HepG2 (cell line): ENCODE measurements around the gene SLCO2A1. TPM values are rescaled to one million over a fixed set of nuclear protein-coding genes. Genes with fewer than 3 reads are reported as not detected.

Experiments
- ATAC-seq: fragments of 200-7000 bp; cut with Tn5 transposase; 3 replicates; pipeline ENCODE4 v1.9.1; 2020; ENCODE audit warnings: mild to moderate bottlenecking, moderate library complexity
- BruUV-seq: library from RNA; stranded (reverse); fragments of 400-500 nt; replicated peaks from 2 replicates; lab custom pipeline; 2021; lab: Mats Ljungman, UMichigan
- CTCF ChIA-PET: fragments of 300-600 bp; formaldehyde crosslinking; extraction: SDS; loops from one replicate; lab custom pipeline; 2021; ENCODE audit warnings: low total read pairs, inconsistent platforms, low intra/inter-chr PET ratio; lab: Yijun Ruan, JAX
- POLR2A ChIA-PET: fragments of 350-600 bp; sonication (Branson Sonifier 250); formaldehyde crosslinking; loops from one replicate; lab custom pipeline; 2020; ENCODE audit warnings: antibody characterized with exemption, inconsistent platforms; lab: Yijun Ruan, JAX
- DNase-seq: peaks from one replicate; pipeline ENCODE4 v3.0.0-alpha.2; 2015; ENCODE audit warnings: low spot score
- FAIRE-seq: peaks from 3 replicates; lab custom pipeline; 2011; peaks lifted over from hg19 to GRCh38; lab: Jason Lieb, UNC
- H2AFZ ChIP-seq: one replicate; pipeline ENCODE4 v1.6.1; 2011; ENCODE audit warnings: low read length, inconsistent platforms
- H3K27ac ChIP-seq: fragments of 300-600 bp; 3 replicates; pipeline ENCODE4 v1.8.0; 2011; ENCODE audit warnings: mixed run types, mild to moderate bottlenecking, mixed read lengths, low read length, inconsistent platforms; ENCODE audit not compliant: insufficient read depth; ENCODE audit errors: extremely low read length
- H3K27me3 ChIP-seq, 2 experiments: fragments of 200-600 bp in 1 of 2; 2 replicates in 1 of 2; 3 replicates in 1 of 2; pipeline versions ENCODE4 v1.6.0 to v1.8.0; 2011; ENCODE audit warnings: low read length in 2 of 2, mild to moderate bottlenecking in 2 of 2, moderate library complexity in 2 of 2, inconsistent platforms in 1 of 2; ENCODE audit not compliant: insufficient read depth in 2 of 2, control insufficient read depth in 1 of 2
- H3K36me3 ChIP-seq, 2 experiments: fragments of 200-600 bp in 1 of 2; replicated peaks in 1 of 2; 2 replicates in 1 of 2; 3 replicates in 1 of 2; pipeline versions ENCODE4 v1.5.1 to v1.8.0; 2011; ENCODE audit warnings: low read length in 2 of 2, inconsistent platforms in 1 of 2; ENCODE audit not compliant: insufficient read depth in 2 of 2, control insufficient read depth in 1 of 2
- H3K4me1 ChIP-seq: 2 replicates; pipeline ENCODE4 v1.5.1; 2012; ENCODE audit warnings: low read length, inconsistent platforms; ENCODE audit not compliant: insufficient read depth
- H3K4me2 ChIP-seq: 2 replicates; pipeline ENCODE4 v1.6.0; 2011; ENCODE audit warnings: low read depth, low read length, inconsistent platforms
- H3K4me3 ChIP-seq, 3 experiments: fragments of 200-600 bp in 1 of 3; sonication (generic), shearing (Covaris generic) in 1 of 3; replicated peaks in 1 of 3; 2 replicates each; pipeline ENCODE4 v1.5.1; 2011 to 2016; ENCODE audit warnings: low read length in 3 of 3, inconsistent platforms in 2 of 3, low read depth in 2 of 3, mild to moderate bottlenecking in 2 of 3, control low read depth in 1 of 3, mixed read lengths in 1 of 3; ENCODE audit not compliant: insufficient read depth in 1 of 3
- H3K79me2 ChIP-seq: one replicate; pipeline ENCODE4 v1.6.1; 2011; ENCODE audit warnings: low read length, inconsistent platforms; ENCODE audit not compliant: insufficient read depth
- H3K9ac ChIP-seq: 2 replicates; pipeline ENCODE4 v1.6.0; 2011; ENCODE audit warnings: mild to moderate bottlenecking, low read depth, low read length, inconsistent platforms; ENCODE audit not compliant: insufficient read depth
- H3K9me3 ChIP-seq: 2 replicates; pipeline ENCODE4 v1.5.1; 2012; ENCODE audit warnings: mild to moderate bottlenecking, low read length
- H4K20me1 ChIP-seq: 2 replicates; pipeline ENCODE4 v1.6.0; 2011; ENCODE audit warnings: inconsistent platforms, mild to moderate bottlenecking, low read length, moderate library complexity; ENCODE audit not compliant: insufficient read depth
- ATRX ChIP-seq: sonication (generic); formaldehyde crosslinking; IDR thresholded peaks from 2 replicates; pipeline ENCODE4 v1.4.0; 2020; ENCODE audit warnings: missing genetic modification reagents, borderline replicate concordance
- CCAR2 ChIP-seq: fragments of 200-400 bp; formaldehyde crosslinking; optimal IDR thresholded peaks from 2 replicates; pipeline ENCODE3; 2018; ENCODE audit warnings: low read depth, mild to moderate bottlenecking, low read length, moderate library complexity
- MYNN ChIP-seq: sonication (generic); formaldehyde crosslinking; IDR thresholded peaks from 2 replicates; pipeline ENCODE4 v1.4.0; 2020; ENCODE audit warnings: mild to moderate bottlenecking, low read depth, missing genetic modification reagents
- NAIF1 ChIP-seq: sonication (generic); formaldehyde crosslinking; IDR thresholded peaks from 2 replicates; pipeline ENCODE4 v1.5.0; 2020; ENCODE audit warnings: mild to moderate bottlenecking, missing genetic modification reagents, borderline replicate concordance
- TAF1 ChIP-seq: sonication (generic); formaldehyde crosslinking; IDR thresholded peaks from 2 replicates; pipeline ENCODE4 v1.4.0; 2020; ENCODE audit warnings: missing genetic modification reagents
- ZFY ChIP-seq: sonication (generic); formaldehyde crosslinking; IDR thresholded peaks from 2 replicates; pipeline ENCODE4 v1.4.0; 2020; ENCODE audit warnings: missing genetic modification reagents
- ZNF234 ChIP-seq: sonication (generic); formaldehyde crosslinking; conservative IDR thresholded peaks from 2 replicates; pipeline ENCODE4 v1.5.1; 2020; ENCODE audit warnings: mild to moderate bottlenecking, missing genetic modification reagents
- ZNF552 ChIP-seq: sonication (generic); formaldehyde crosslinking; IDR thresholded peaks from 2 replicates; pipeline ENCODE4 v1.9.0; 2022; ENCODE audit warnings: missing genetic modification reagents, mild to moderate bottlenecking, borderline replicate concordance
- WGBS: methylation state at CpG from one replicate; pipeline ENCODE4 v1.1.6; 2017; ENCODE audit warnings: low lambda C conversion rate; 5-methylcytosine and 5-hydroxymethylcytosine counted together
- in situ Hi-C: cut with HindIII; loops from 2 replicates; pipeline ENCODE4 v1.10.0; 2017; ENCODE audit warnings: low pct_unique_long_range_greater_than_20kb; ENCODE audit not compliant: extremely low pct_ligation_motif_present
- intact Hi-C: fragments of 100-400 bp; cut with micrococcal nuclease; formaldehyde crosslinking; loops from one replicate; pipeline ENCODE4 v1.10.0; 2022; ENCODE audit not compliant: unreplicated experiment
- polyA plus RNA-seq, 8 experiments: library from polyadenylated mRNA; depleted of rRNA in 3 of 8; stranded (reverse) in 7 of 8; unstranded in 1 of 8; fragments of >200 nt; fragmentation: Illumina TruSeq in 4 of 8; extraction: Trizol in 4 of 8; gene quantifications; 2 replicates each; pipeline versions ENCODE4 v1.2.1 to v1.2.3, GENCODE V29; 2011 to 2016; ENCODE audit warnings: low read depth in 4 of 8, missing spikeins in 1 of 8, mixed read lengths in 1 of 8; ENCODE audit not compliant: insufficient read depth in 1 of 8
- total RNA-seq, 5 experiments: library from RNA; depleted of rRNA; stranded (reverse); fragments of >200 nt; fragmentation: Illumina TruSeq; extraction: Trizol; gene quantifications; 2 replicates each; pipeline ENCODE4 v1.2.3, GENCODE V29; 2016; ENCODE audit warnings: low read depth in 1 of 5

SLCO2A1 gene
- total and polyA plus RNA-seq, 2 of the 13 experiments (the other 11 are each of a cell fraction or from before 2014, with no cell fraction given): 0.04 TPM; not detected in 1

GRCh38 chr3:133896002-133896761, 133.5 kb downstream of the SLCO2A1 start:
- no TSS peak for BruUV-seq
- no peak for TF ChIP-seq ZFY (CRISPR knock-in tag)
- no peak for TF ChIP-seq TAF1 (CRISPR knock-in tag)
- no peak for TF ChIP-seq ATRX (CRISPR knock-in tag)
- TF ChIP-seq ZNF234 (CRISPR knock-in tag): no peak
- no peak for TF ChIP-seq NAIF1 (CRISPR knock-in tag)
- TF ChIP-seq CCAR2: no peak
- TF ChIP-seq ZNF552 (CRISPR knock-in tag): no peak
- no peak for TF ChIP-seq MYNN (CRISPR knock-in tag)
- Histone ChIP-seq H3K9me3 (no peaks in the 10 kb centered on the region), H4K20me1 (no peaks in the 10 kb centered on the region), H3K9ac (no peak overlapping the region), H3K4me2 (peak overlapping the region; percentile 67), H3K79me2 (no peaks in the 10 kb centered on the region), H3K4me1 (no peaks in the 10 kb centered on the region), H3K27ac (no peak overlapping the region), H3K36me3 (no peaks in the 10 kb centered on the region), H3K27me3 (peaks cover 7 to 53% of the 10 kb centered on the region in 2 experiments; a peak in 4 of 5 replicates), H2AFZ (no peak overlapping the region), H3K4me3 (peak overlapping the region; percentile 49 to 73 (median 60); a peak in 5 of 6 replicates)
- DNase-seq: no peak
- no peak for FAIRE-seq
- WGBS: 35% methylated on average over 25 of the region's 37 CpGs
- intact Hi-C loops (loop anchor here (2.0 kb wide), 1 partner anchor 79 kb away; no protein-coding TSS in a partner anchor), in situ Hi-C loops (no loop called here)
- POLR2A ChIA-PET: no interaction called here
- no peak for ATAC-seq
- CTCF ChIA-PET: no interaction called here
